ENCODE data around the gene COLEC11. TPM values are rescaled to one million over a fixed set of nuclear protein-coding genes. Genes with fewer than 3 reads are reported as not detected.
"Not testable (repeated sequence)": the region's sequence is repeated elsewhere in the genome, so short reads cannot be mapped to it uniquely, and the experiment has no call there.

The COLEC11 gene
- total and polyA plus RNA-seq, 9 donors = 16.7 to 187 (median 59.9) TPM

GRCh38 chr2:3608373-3609278 is 13.7 kb downstream of the COLEC11 start:
- DNase-seq = peak in 3 of 5 donors; percentile 6 to 14 (median 9)
- Histone ChIP-seq H3K36me3 (no peaks in the 10 kb centered on the region), H3K27me3 (no peaks in the 10 kb centered on the region), H3K4me1 (ENCODE audit: insufficient read depth) (peaks cover 17% of the 10 kb centered on the region), H3K4me3 (no peak overlapping the region), H3K9me3 (no peaks in the 10 kb centered on the region), H3K27ac (no peak overlapping the region)
- TF ChIP-seq POLR2A (IDR thresholded peaks at IDR 0.05) (no peak), CTCF (IDR thresholded peaks at IDR 0.05) (no peak), EP300 (IDR thresholded peaks at IDR 0.05) (no peak)
- 84 to 86% (median 85%) methylated on average over 19 of the region's 19 CpGs for WGBS, 3 donors
- intact Hi-C loops (cut with DNase I) = no loop called here

GRCh38 chr2:3609279-3609673 is 14.4 kb downstream of the COLEC11 start:
- DNase-seq = peak in 2 of 5 donors; percentile 0 to 7
- H3K9me3 ChIP-seq; H3K27ac ChIP-seq; H3K36me3 ChIP-seq; H3K27me3 ChIP-seq; intact Hi-C loops (cut with DNase I); H3K4me3 ChIP-seq: not testable (repeated sequence)
- peaks cover 11% of the 10 kb centered on the region for H3K4me1 ChIP-seq (ENCODE audit: insufficient read depth)
- 80 to 90% (median 88%) methylated on average over 4 of the region's 4 CpGs for WGBS, 3 donors

DNA sequence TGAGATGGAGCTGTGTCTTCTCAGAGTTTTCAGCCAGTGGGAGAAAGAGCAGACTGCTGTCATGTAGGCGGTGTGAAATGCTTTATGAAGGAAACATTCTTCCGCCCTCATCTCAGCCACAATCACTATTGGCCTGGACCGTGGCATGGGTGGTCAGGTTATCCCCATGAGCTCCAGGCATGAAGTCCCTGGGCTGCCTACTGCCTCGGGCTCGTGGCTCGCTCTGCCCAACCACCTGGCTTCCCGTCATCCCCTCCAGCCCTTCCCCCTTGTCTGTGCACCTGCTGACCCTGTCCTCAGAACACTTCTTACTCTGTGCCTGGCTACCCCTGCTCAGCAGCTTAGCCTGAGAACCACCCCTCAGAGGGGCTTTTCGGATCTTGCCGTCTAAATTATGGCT is 15.5 kb downstream of the COLEC11 start:
- H3K27me3 ChIP-seq = no peaks in the 10 kb centered on the region
- H3K4me3 ChIP-seq = no peak overlapping the region
- TF ChIP-seq EP300 (IDR thresholded peaks at IDR 0.05) (no peak), CTCF (IDR thresholded peaks at IDR 0.05) (no peak), POLR2A (IDR thresholded peaks at IDR 0.05) (no peak)
- H3K36me3 ChIP-seq = no peaks in the 10 kb centered on the region
- peak in 2 of 5 donors; percentile 7 to 18 for DNase-seq
- WGBS, 3 donors = 91 to 95% (median 94%) methylated on average over 9 of the region's 9 CpGs
- H3K27ac ChIP-seq = no peak overlapping the region
- H3K4me1 ChIP-seq (ENCODE audit: insufficient read depth) = peaks cover 9% of the 10 kb centered on the region
- intact Hi-C loops (cut with DNase I) = no loop called here
- H3K9me3 ChIP-seq = no peaks in the 10 kb centered on the region

DNA sequence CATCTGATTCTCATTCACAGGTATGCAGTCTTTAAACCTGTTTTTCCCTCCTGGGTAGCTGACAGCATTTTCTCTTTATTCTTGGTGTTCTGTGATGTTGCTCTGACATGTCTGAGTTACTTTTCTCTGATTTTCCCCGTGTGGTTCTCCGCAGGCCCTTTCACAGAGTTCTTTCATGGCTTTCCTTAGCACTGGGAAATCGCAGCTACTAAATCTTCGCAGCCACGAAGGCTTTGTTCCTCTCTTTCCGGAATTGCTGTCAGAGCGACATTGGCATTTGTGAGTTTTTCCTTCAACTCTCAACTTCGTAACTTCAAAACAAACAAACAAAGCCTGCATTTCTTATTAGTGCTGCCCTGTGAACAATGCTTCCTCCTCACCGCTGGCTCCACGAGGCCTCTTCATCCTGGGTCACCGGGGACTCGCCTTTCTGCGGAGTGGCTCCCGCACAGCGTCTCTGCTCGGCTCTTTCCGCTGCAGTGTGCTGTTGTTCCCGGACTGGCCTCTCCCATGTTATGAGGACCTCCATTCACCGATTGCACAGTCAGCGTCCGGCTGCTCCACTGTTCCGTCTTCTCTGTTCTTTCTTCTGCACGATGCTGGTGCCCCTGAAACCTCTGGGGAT is 16.1 kb downstream of the COLEC11 start:
- WGBS, 3 donors = 64 to 83% (median 83%) methylated on average over 23 of the region's 23 CpGs
- H3K36me3 ChIP-seq = no peaks in the 10 kb centered on the region
- H3K27ac ChIP-seq = no peak overlapping the region
- no peak for TF ChIP-seq CTCF (IDR thresholded peaks at IDR 0.05)
- TF ChIP-seq EP300 (IDR thresholded peaks at IDR 0.05) = no peak
- no peak for TF ChIP-seq POLR2A (IDR thresholded peaks at IDR 0.05)
- H3K27me3 ChIP-seq = no peaks in the 10 kb centered on the region
- H3K4me3 ChIP-seq = no peak overlapping the region
- intact Hi-C loops (cut with DNase I) = no loop called here
- DNase-seq = peak in 3 of 5 donors; percentile 5 to 32 (median 11)
- H3K4me1 ChIP-seq (ENCODE audit: insufficient read depth) = peaks cover 5% of the 10 kb centered on the region
- H3K9me3 ChIP-seq = no peaks in the 10 kb centered on the region

DNA sequence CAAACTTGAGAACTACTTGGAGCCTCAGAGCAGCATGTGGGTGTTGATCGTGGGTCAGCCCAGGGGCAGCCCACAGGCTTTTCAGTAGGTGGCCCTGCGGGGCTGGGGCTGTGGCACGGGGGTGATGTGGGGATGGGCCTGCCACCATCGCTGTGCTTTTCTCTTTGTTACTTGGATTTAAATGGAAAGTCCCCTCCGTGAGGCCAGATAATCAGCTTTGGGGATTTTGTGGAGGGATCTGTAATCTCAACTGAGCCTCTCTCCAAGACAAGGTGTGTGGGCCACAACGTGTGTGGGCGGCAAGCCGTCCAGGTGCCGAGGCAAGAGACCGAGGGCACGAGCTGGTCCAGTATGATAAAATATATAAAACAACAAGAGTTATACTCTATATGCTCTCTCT is 16.7 kb downstream of the COLEC11 start:
- Histone ChIP-seq H3K4me1 (ENCODE audit: insufficient read depth) (peaks cover 4% of the 10 kb centered on the region), H3K36me3 (no peaks in the 10 kb centered on the region), H3K27me3 (no peaks in the 10 kb centered on the region), H3K4me3 (no peak overlapping the region), H3K9me3 (no peaks in the 10 kb centered on the region), H3K27ac (no peak overlapping the region)
- WGBS, 3 donors = 74 to 81% (median 81%) methylated on average over 11 of the region's 11 CpGs
- intact Hi-C loops (cut with DNase I) = no loop called here
- DNase-seq = peak in 2 of 5 donors; percentile 7 to 21
- TF ChIP-seq POLR2A (IDR thresholded peaks at IDR 0.05) (no peak), EP300 (IDR thresholded peaks at IDR 0.05) (no peak), CTCF (IDR thresholded peaks at IDR 0.05) (no peak)
